GM18951 (cell line): Measurements from ENCODE around the gene OMD.

Experiments
- POLR2A ChIP-seq: IDR thresholded peaks from 4 replicates; pipeline ENCODE4 v1.6.1; 2011; ENCODE audit warnings: mild to moderate bottlenecking; ENCODE audit not compliant: insufficient read length, insufficient read depth; ENCODE audit errors: extremely low read depth
- in situ Hi-C: fragments of 300-500 bp; cut with MboI; formaldehyde crosslinking; loops from one replicate; pipeline ENCODE4 v1.12.0; 2022; ENCODE audit warnings: low sequenced_read_pairs, mixed read lengths, inconsistent platforms; ENCODE audit not compliant: unreplicated experiment

Gene OMD

GRCh38 chr9:92424340-92424739 is at the start of gene OMD:
Gene OMD, minus strand, starts transcription at chr9:92424471. Its CDS starts 6,913 bp downstream, at chr9:92417558.
- in situ Hi-C loops: no loop called here
- no peak for TF ChIP-seq POLR2A

- in situ Hi-C loops: no loop called here
- TF ChIP-seq POLR2A: no peak
Measured at GRCh38 chr9:92468206-92468605, 43.9 kb upstream of the OMD start.

- TF ChIP-seq POLR2A: no peak
- in situ Hi-C loops: no loop called here
Measured at GRCh38 chr9:92467511-92467910, 43.2 kb upstream of the OMD start.

GRCh38 chr9:92467041-92467440 is 42.8 kb upstream of the OMD start:
- no peak for TF ChIP-seq POLR2A
- in situ Hi-C loops: no loop called here

- in situ Hi-C loops: no loop called here
- TF ChIP-seq POLR2A: no peak
Measured at GRCh38 chr9:92463984-92464383, 39.7 kb upstream of the OMD start.

GRCh38 chr9:92463387-92463786 is 39.1 kb upstream of the OMD start:
- TF ChIP-seq POLR2A: no peak
- in situ Hi-C loops: no loop called here

- in situ Hi-C loops: no loop called here
- TF ChIP-seq POLR2A: no peak
Measured at GRCh38 chr9:92457576-92457975, 33.3 kb upstream of the OMD start.

GRCh38 chr9:92455217-92455616 is 30.9 kb upstream of the OMD start:
- in situ Hi-C loops: no loop called here
- TF ChIP-seq POLR2A: no peak

- in situ Hi-C loops: no loop called here
- no peak for TF ChIP-seq POLR2A
Measured at GRCh38 chr9:92446536-92446935, 22.3 kb upstream of the OMD start.

- in situ Hi-C loops: no loop called here
- TF ChIP-seq POLR2A: no peak
Measured at GRCh38 chr9:92444841-92445240, 20.6 kb upstream of the OMD start.

GRCh38 chr9:92440751-92441046 is 16.4 kb upstream of the OMD start:
- in situ Hi-C loops: no loop called here
- no peak for TF ChIP-seq POLR2A

GRCh38 chr9:92439921-92440750 is 15.9 kb upstream of the OMD start:
- in situ Hi-C loops: no loop called here
- TF ChIP-seq POLR2A: no peak

GRCh38 chr9:92438900-92439526 is 14.7 kb upstream of the OMD start:
- TF ChIP-seq POLR2A: no peak
- in situ Hi-C loops: no loop called here

GRCh38 chr9:92435263-92435662 is 11.0 kb upstream of the OMD start:
- in situ Hi-C loops: no loop called here

GRCh38 chr9:92432972-92433548 is 8.8 kb upstream of the OMD start:
- in situ Hi-C loops: no loop called here
- TF ChIP-seq POLR2A: no peak

More at GRCh38 chr9:92435263-92435662, 11.0 kb upstream of the OMD start:
- no peak for TF ChIP-seq POLR2A
